Testis (tissue), 3 donors: ENCODE results near the gene CAMK2G. TPM values are rescaled to one million over a fixed set of nuclear protein-coding genes. Genes with fewer than 3 reads are reported as not detected.

ENCODE experiments used
- DNase-seq: peaks from one replicate; pipeline ENCODE4 v3.0.0-alpha.2; 2019
- H3K27ac ChIP-seq, 2 donors: fragments of 200-600 bp; sonication (generic); one replicate each; pipeline ENCODE4 v1.5.1; 2019
- H3K27me3 ChIP-seq: fragments of 200-600 bp; sonication (generic); one replicate; pipeline ENCODE4 v1.5.1; 2019
- H3K36me3 ChIP-seq: fragments of 200-600 bp; sonication (generic); one replicate; pipeline ENCODE4 v1.5.1; 2017; ENCODE audit warnings: low read depth; ENCODE audit errors: missing control alignments
- H3K4me1 ChIP-seq: fragments of 200-600 bp; sonication (generic); one replicate; pipeline ENCODE4 v1.5.1; 2019
- H3K4me3 ChIP-seq, 2 donors: fragments of 200-600 bp; sonication (generic); one replicate each; pipeline ENCODE4 v1.5.1; 2017 to 2019
- H3K9me3 ChIP-seq: fragments of 200-600 bp; sonication (generic); one replicate; pipeline ENCODE4 v1.5.1; 2017
- CTCF ChIP-seq, 3 experiments: fragments of 450-650 bp in 2 of 3; fragments of 200-600 bp in 1 of 3; sonication (generic) in 1 of 3; IDR thresholded peaks; one replicate each; pipeline ENCODE4 v1.5.1; 2016 to 2019; ENCODE audit warnings: antibody characterized with exemption in 3 of 3, mild to moderate bottlenecking in 2 of 3, moderate library complexity in 1 of 3
- POLR2A ChIP-seq: fragments of 450-650 bp; IDR thresholded peaks from one replicate; pipeline ENCODE4 v1.6.1; 2017; ENCODE audit warnings: antibody characterized with exemption, mild to moderate bottlenecking, moderate library complexity
- WGBS, 2 donors: methylation state at CpG; one replicate each; pipeline ENCODE4 v1.1.5; 2018; 5-methylcytosine and 5-hydroxymethylcytosine counted together
- intact Hi-C: fragments of 100-400 bp; cut with DNase I; formaldehyde crosslinking; loops from one replicate; pipeline ENCODE4 v1.15.1; 2023; ENCODE audit warnings: low total_unique reads
- polyA plus RNA-seq: library from polyadenylated mRNA; stranded (reverse); fragments of 350-450 nt; fragmentation: Illumina TruSeq; extraction: RNeasy Lipid Tissue Mini Kit (QIAGEN cat#74804); gene quantifications from one replicate; pipeline ENCODE4 v1.2.3, GENCODE V29; 2014; ENCODE audit warnings: low read depth, low replicate concordance; ENCODE audit not compliant: insufficient read depth
- total RNA-seq, 2 donors: library from RNA; depleted of rRNA; stranded (reverse); fragments of >200 nt; gene quantifications; one replicate each; pipeline ENCODE4 v1.2.3, GENCODE V29; 2016

CAMK2G gene
- total and polyA plus RNA-seq, 3 donors from 2014 or later = 16.5 to 29.7 (median 25.4) TPM

- H3K36me3 ChIP-seq = no peaks in the 10 kb centered on the region
- TF ChIP-seq CTCF (IDR thresholded peaks at IDR 0.05) (peak in 1 of 3 experiments; percentile 17), POLR2A (peak; percentile 42)
- H3K27me3 ChIP-seq = no peaks in the 10 kb centered on the region
- no peaks in the 10 kb centered on the region for H3K9me3 ChIP-seq
- peaks cover 22% of the 10 kb centered on the region for H3K4me1 ChIP-seq
- WGBS, 2 donors = 0 to 2% methylated on average over 11 to 88 of the region's 101 CpGs
- intact Hi-C loops = no loop called here
- DNase-seq = peak; percentile 80
- H3K4me3 ChIP-seq = peak overlapping the region; percentile 73 to 92
- H3K27ac ChIP-seq = peak overlapping the region; percentile 95 to 96
Measured at GRCh38 chr10:73772281-73773151, 101.8 kb downstream of the CAMK2G start.

DNA sequence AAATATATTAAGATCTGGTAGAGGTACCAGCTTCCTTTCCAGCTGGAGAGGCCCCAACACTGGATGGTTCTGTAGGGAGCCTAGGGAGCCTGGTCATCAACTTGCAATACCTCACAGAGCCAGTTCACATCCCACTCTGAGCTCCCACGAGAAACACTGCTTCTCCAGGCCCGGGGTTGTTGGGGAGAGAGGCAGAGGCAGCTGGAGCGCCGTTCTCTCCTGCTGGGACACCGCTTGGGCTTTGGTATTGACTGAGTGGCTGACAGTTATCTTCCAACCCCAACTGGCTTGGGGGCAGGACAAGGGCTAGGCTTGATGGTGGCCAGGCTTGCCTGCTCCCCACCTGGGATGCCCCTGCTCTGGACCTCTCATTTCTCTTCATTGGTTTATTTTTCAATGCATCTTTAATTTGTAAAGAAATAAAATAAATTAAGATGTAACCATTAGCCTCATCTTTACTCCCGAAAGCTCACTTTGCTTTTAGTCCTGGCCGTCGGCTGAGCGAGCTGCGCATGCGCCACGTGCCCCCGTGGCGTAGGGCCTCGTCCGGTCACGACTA lies 102.6 kb downstream of the CAMK2G start:
- H3K4me3 ChIP-seq = peak overlapping the region; percentile 73 to 92
- H3K27me3 ChIP-seq = no peaks in the 10 kb centered on the region
- H3K27ac ChIP-seq = peak overlapping the region; percentile 95 to 96
- intact Hi-C loops = no loop called here
- H3K9me3 ChIP-seq = no peaks in the 10 kb centered on the region
- WGBS, 2 donors = 8 to 16% methylated on average over 17 of the region's 17 CpGs
- DNase-seq = peak; percentile 93
- no peak for TF ChIP-seq CTCF (IDR thresholded peaks at IDR 0.05)
- no peak for TF ChIP-seq POLR2A
- H3K4me1 ChIP-seq = peaks cover 22% of the 10 kb centered on the region
- no peaks in the 10 kb centered on the region for H3K36me3 ChIP-seq

DNA sequence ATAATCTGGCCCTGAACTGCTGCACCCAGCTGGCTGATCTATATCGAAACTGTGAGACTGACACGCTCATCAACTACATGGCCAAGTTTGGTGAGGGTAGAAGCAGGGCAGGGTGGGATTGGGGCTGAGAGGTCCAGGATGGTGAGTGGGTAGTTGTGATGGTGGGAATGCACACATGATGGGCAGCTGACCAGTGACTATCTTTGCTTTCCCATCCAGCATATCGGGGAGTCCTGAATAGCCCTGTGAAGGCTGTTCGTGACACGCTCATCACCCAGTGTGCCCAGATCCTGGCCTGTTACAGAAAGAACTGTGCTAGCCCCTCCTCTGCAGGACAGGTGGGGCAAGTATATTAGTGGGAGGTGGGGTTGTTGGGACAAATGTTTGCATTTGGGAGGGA lies 105.0 kb downstream of the CAMK2G start:
- WGBS, 2 donors = 80 to 88% methylated on average over 2 to 5 of the region's 5 CpGs
- peaks cover 18% of the 10 kb centered on the region for H3K4me1 ChIP-seq
- H3K4me3 ChIP-seq = no peak overlapping the region
- intact Hi-C loops = no loop called here
- H3K36me3 ChIP-seq = no peaks in the 10 kb centered on the region
- DNase-seq = no peak
- no peak overlapping the region for H3K27ac ChIP-seq
- H3K9me3 ChIP-seq = no peaks in the 10 kb centered on the region
- H3K27me3 ChIP-seq = no peaks in the 10 kb centered on the region
- no peak for TF ChIP-seq POLR2A
- TF ChIP-seq CTCF (IDR thresholded peaks at IDR 0.05) = no peak

- no peak for DNase-seq
- WGBS, 2 donors = 78 to 80% methylated on average over 11 of the region's 11 CpGs
- TF ChIP-seq POLR2A = no peak
- TF ChIP-seq CTCF (IDR thresholded peaks at IDR 0.05) = no peak
- H3K27me3 ChIP-seq = no peaks in the 10 kb centered on the region
- H3K4me1 ChIP-seq = peaks cover 13% of the 10 kb centered on the region
- no peaks in the 10 kb centered on the region for H3K36me3 ChIP-seq
- H3K4me3 ChIP-seq = no peak overlapping the region
- no peak overlapping the region for H3K27ac ChIP-seq
- intact Hi-C loops = no loop called here
- no peaks in the 10 kb centered on the region for H3K9me3 ChIP-seq
Measured at GRCh38 chr10:73768881-73769280, 105.5 kb downstream of the CAMK2G start.
